ENCODE measurements around the gene CRYBG1. TPM values are rescaled to one million over a fixed set of nuclear protein-coding genes. Genes with fewer than 3 reads are reported as not detected.
A peak's percentile ranks its signal among the peaks of the same experiment; 100 is the strongest.

CRYBG1 gene
- total RNA-seq, 2 experiments from 2014 or later, result 34.9 to 36.8 TPM

DNA sequence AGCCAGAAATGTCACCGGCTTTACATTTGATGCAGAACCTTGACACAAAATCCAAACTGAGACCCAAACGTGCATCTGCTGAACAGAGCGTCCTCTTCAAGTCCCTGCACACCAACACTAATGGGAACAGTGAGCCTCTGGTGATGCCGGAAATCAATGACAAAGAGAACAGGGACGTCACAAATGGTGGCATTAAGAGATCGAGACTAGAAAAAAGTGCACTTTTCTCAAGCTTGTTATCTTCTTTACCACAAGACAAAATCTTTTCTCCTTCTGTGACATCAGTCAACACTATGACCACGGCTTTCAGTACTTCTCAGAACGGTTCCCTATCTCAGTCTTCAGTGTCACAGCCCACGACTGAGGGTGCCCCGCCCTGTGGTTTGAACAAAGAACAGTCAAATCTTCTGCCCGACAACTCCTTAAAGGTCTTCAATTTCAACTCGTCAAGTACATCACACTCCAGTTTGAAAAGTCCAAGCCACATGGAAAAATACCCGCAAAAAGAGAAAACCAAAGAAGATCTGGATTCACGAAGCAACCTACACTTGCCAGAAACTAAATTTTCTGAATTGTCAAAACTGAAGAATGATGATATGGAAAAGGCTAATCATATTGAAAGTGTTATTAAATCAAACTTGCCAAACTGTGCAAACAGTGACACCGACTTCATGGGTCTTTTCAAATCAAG is 160.3 kb downstream of the CRYBG1 start:
- Mint-ChIP-seq H3K27me3 (ENCODE audit: low read depth) (no peaks in the 10 kb centered on the region), H3K36me3 (ENCODE audit: low read depth) (peaks cover 40% of the 10 kb centered on the region), H3K27ac (peak overlapping the region; percentile 99), H3K4me3 (peak overlapping the region; percentile 97), H3K4me1 (ENCODE audit: low read depth) (peaks cover 68% of the 10 kb centered on the region), H3K9me3 (ENCODE audit: insufficient read depth) (no peaks in the 10 kb centered on the region)
- POLR2A ChIA-PET, result interaction anchor here (0.9 to 7.5 kb wide), 8 partner anchors 9 to 422 kb away, joined by 3 to 146 read pairs (median 4); partner anchors contain the start of gene ATG5
- peak; percentile 66 for ATAC-seq
- peak; percentile 90 for DNase-seq
- CTCF ChIA-PET, result interaction anchor here (1.5 to 7.7 kb wide), 4 partner anchors 10 to 76 kb away, joined by 3 to 156 read pairs (median 12); no protein-coding TSS in a partner anchor

DNA sequence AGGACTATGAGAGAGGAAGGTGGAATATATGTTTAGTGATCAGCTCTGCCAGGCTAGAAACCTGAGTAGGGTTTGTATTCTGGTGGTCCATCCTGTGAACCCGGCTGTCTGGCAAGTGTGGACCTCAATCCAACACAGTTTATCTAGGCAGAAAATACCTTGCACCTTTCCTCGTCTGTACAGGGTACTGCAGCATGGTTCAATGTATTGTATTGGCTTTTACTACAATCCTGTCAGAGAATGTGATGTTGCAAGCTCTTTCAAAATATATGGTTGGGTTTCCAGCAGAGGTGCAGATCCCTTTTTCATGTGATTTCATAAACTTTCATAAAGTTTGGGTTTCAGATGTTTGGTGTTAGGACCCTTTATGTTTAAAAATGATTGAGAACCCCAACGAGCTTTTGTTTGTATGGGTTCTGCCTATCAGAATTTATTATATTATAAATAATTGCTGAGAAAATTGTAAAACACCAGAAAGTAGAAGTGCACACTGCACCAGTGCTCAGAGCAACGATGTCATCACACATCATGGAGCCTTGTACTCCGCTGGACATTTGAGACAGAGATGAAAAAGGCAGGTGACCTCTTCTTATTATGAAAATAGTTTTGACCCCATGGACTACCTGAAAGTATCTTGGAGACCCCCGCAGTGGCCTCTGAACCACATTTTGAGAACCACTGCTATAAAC is 162.2 kb downstream of the CRYBG1 start:
- peaks cover 44% of the 10 kb centered on the region for H3K36me3 Mint-ChIP-seq (ENCODE audit: low read depth)

GRCh38 chr6:106525107-106525881 is 164.8 kb downstream of the CRYBG1 start:
- no peaks in the 10 kb centered on the region for H3K9me3 Mint-ChIP-seq (ENCODE audit: insufficient read depth)
- H3K4me3 Mint-ChIP-seq, result peak overlapping the region; percentile 97
- ChIA-PET CTCF (interaction anchor here (1.0 to 7.7 kb wide), 6 partner anchors 9 to 472 kb away, joined by 3 to 156 read pairs (median 6); no protein-coding TSS in a partner anchor), POLR2A (interaction anchor here (1.9 to 7.5 kb wide), 2 partner anchors 9 to 14 kb away, joined by 6 to 146 read pairs; no protein-coding TSS in a partner anchor)
- peaks cover 65% of the 10 kb centered on the region for H3K36me3 Mint-ChIP-seq (ENCODE audit: low read depth)
- ATAC-seq, result peak; percentile 50
- peak overlapping the region; percentile 89 for H3K27ac Mint-ChIP-seq
- H3K4me1 Mint-ChIP-seq (ENCODE audit: low read depth), result peaks cover 59% of the 10 kb centered on the region
- peak; percentile 44 for DNase-seq
- no peaks in the 10 kb centered on the region for H3K27me3 Mint-ChIP-seq (ENCODE audit: low read depth)

More for the DNA sequence above, 162.2 kb downstream of the CRYBG1 start:
- no peak for ATAC-seq
- H3K9me3 Mint-ChIP-seq (ENCODE audit: insufficient read depth), result no peaks in the 10 kb centered on the region
- H3K27ac Mint-ChIP-seq, result peak overlapping the region; percentile 99
- ChIA-PET POLR2A (interaction anchor here (2.2 to 7.5 kb wide), 2 partner anchors 7 to 11 kb away, joined by 5 to 146 read pairs; no protein-coding TSS in a partner anchor), CTCF (interaction anchor here (1.0 to 7.7 kb wide), 6 partner anchors 9 to 78 kb away, joined by 3 to 156 read pairs (median 10); no protein-coding TSS in a partner anchor)
- H3K4me1 Mint-ChIP-seq (ENCODE audit: low read depth), result peaks cover 62% of the 10 kb centered on the region
- H3K27me3 Mint-ChIP-seq (ENCODE audit: low read depth), result no peaks in the 10 kb centered on the region
- H3K4me3 Mint-ChIP-seq, result peak overlapping the region; percentile 97
- DNase-seq, result no peak

- Mint-ChIP-seq H3K27me3 (ENCODE audit: low read depth) (no peaks in the 10 kb centered on the region), H3K9me3 (ENCODE audit: insufficient read depth) (no peaks in the 10 kb centered on the region), H3K27ac (peak overlapping the region; percentile 89), H3K36me3 (ENCODE audit: low read depth) (peaks cover 67% of the 10 kb centered on the region), H3K4me1 (ENCODE audit: low read depth) (peaks cover 58% of the 10 kb centered on the region), H3K4me3 (peak overlapping the region; percentile 97)
- CTCF ChIA-PET, result interaction anchor here (0.5 to 7.7 kb wide), 7 partner anchors 8 to 471 kb away, joined by 3 to 156 read pairs (median 5); no protein-coding TSS in a partner anchor
- no peak for ATAC-seq
- POLR2A ChIA-PET, result interaction anchor here (1.9 to 7.5 kb wide), 2 partner anchors 8 to 14 kb away, joined by 6 to 146 read pairs; no protein-coding TSS in a partner anchor
- DNase-seq, result no peak
Measured at GRCh38 chr6:106525882-106526275, 165.4 kb downstream of the CRYBG1 start.

DNA sequence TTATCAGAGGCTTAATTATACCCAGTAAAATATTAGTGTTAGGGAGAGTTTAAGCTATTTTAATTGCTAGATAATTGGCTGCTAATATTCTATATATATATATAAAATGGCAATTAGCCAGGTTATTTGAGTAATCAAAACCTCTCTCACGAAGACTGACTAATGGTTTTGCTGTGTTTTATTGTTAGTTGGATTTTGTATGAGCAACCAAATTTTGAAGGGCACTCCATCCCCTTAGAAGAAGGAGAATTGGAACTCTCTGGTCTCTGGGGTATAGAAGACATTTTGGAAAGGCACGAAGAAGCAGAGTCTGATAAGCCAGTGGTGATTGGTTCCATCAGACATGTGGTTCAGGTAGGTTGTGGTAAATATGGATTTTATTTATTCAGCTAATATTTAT is 166.6 kb downstream of the CRYBG1 start:
- ATAC-seq (no peak), DNase-seq (no peak)
- H3K27ac Mint-ChIP-seq, result no peak overlapping the region
- H3K36me3 Mint-ChIP-seq (ENCODE audit: low read depth), result peaks cover 67% of the 10 kb centered on the region
- no peak overlapping the region for H3K4me3 Mint-ChIP-seq
- POLR2A ChIA-PET, result no interaction called here
- no peaks in the 10 kb centered on the region for H3K27me3 Mint-ChIP-seq (ENCODE audit: low read depth)
- CTCF ChIA-PET, result interaction anchor here (1.0 kb wide), 2 partner anchors 15 to 16 kb away, joined by 3 to 7 read pairs; no protein-coding TSS in a partner anchor
- H3K4me1 Mint-ChIP-seq (ENCODE audit: low read depth), result peaks cover 57% of the 10 kb centered on the region
- no peaks in the 10 kb centered on the region for H3K9me3 Mint-ChIP-seq (ENCODE audit: insufficient read depth)

- CTCF ChIA-PET, result interaction anchor here (1.0 kb wide), 2 partner anchors 15 to 17 kb away, joined by 3 to 7 read pairs; no protein-coding TSS in a partner anchor
- ATAC-seq, result no peak
- Mint-ChIP-seq H3K27ac (no peak overlapping the region), H3K27me3 (ENCODE audit: low read depth) (no peaks in the 10 kb centered on the region), H3K36me3 (ENCODE audit: low read depth) (peaks cover 68% of the 10 kb centered on the region), H3K9me3 (ENCODE audit: insufficient read depth) (no peaks in the 10 kb centered on the region), H3K4me3 (no peak overlapping the region), H3K4me1 (ENCODE audit: low read depth) (peaks cover 52% of the 10 kb centered on the region)
- DNase-seq, result no peak
- POLR2A ChIA-PET, result no interaction called here
Measured at GRCh38 chr6:106527979-106528378, 167.5 kb downstream of the CRYBG1 start.

GRCh38 chr6:106528521-106528920 is 168.0 kb downstream of the CRYBG1 start:
- Mint-ChIP-seq H3K9me3 (ENCODE audit: insufficient read depth) (no peaks in the 10 kb centered on the region), H3K27ac (no peak overlapping the region), H3K4me3 (no peak overlapping the region), H3K27me3 (ENCODE audit: low read depth) (no peaks in the 10 kb centered on the region), H3K36me3 (ENCODE audit: low read depth) (peaks cover 70% of the 10 kb centered on the region), H3K4me1 (ENCODE audit: low read depth) (peaks cover 54% of the 10 kb centered on the region)
- CTCF ChIA-PET, result no interaction called here
- ATAC-seq (no peak), DNase-seq (no peak)
- POLR2A ChIA-PET, result no interaction called here

- no peaks in the 10 kb centered on the region for H3K27me3 Mint-ChIP-seq (ENCODE audit: low read depth)
- DNase-seq, result no peak
- ATAC-seq, result no peak
- peaks cover 78% of the 10 kb centered on the region for H3K36me3 Mint-ChIP-seq (ENCODE audit: low read depth)
- ChIA-PET CTCF (interaction anchor here (0.7 to 3.5 kb wide), 3 partner anchors 17 to 84 kb away, joined by 3 to 19 read pairs (median 4); no protein-coding TSS in a partner anchor), POLR2A (interaction anchor here (1.4 kb wide), 1 partner anchor 8 kb away, joined by 5 read pairs; no protein-coding TSS in a partner anchor)
- H3K4me1 Mint-ChIP-seq (ENCODE audit: low read depth), result peaks cover 54% of the 10 kb centered on the region
- no peaks in the 10 kb centered on the region for H3K9me3 Mint-ChIP-seq (ENCODE audit: insufficient read depth)
- H3K27ac Mint-ChIP-seq, result no peak overlapping the region
- H3K4me3 Mint-ChIP-seq, result no peak overlapping the region
Measured at GRCh38 chr6:106529438-106529837, 168.9 kb downstream of the CRYBG1 start.

DNA sequence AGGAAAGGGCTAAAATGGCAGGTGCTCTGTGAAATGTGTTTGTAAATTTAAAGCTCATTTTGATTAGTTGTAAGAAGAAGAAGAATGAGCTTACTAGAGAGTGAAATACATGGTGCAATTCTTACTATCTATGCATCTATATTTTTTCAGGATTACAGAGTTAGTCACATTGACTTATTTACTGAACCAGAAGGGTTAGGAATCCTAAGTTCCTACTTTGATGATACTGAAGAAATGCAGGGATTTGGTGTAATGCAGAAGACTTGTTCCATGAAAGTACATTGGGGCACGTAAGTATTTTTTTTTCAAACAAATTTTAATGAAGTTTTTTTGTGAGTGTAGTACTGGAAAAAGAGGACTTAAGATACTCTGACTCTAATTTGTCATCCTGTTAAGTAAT is 169.5 kb downstream of the CRYBG1 start:
- no peaks in the 10 kb centered on the region for H3K27me3 Mint-ChIP-seq (ENCODE audit: low read depth)
- peaks cover 80% of the 10 kb centered on the region for H3K36me3 Mint-ChIP-seq (ENCODE audit: low read depth)
- DNase-seq (no peak), ATAC-seq (no peak)
- no peak overlapping the region for H3K27ac Mint-ChIP-seq
- H3K9me3 Mint-ChIP-seq (ENCODE audit: insufficient read depth), result no peaks in the 10 kb centered on the region
- ChIA-PET CTCF (interaction anchor here (0.6 to 3.5 kb wide), 4 partner anchors 16 to 84 kb away, joined by 3 to 19 read pairs (median 4); no protein-coding TSS in a partner anchor), POLR2A (interaction anchor here (1.4 kb wide), 1 partner anchor 9 kb away, joined by 5 read pairs; no protein-coding TSS in a partner anchor)
- no peak overlapping the region for H3K4me3 Mint-ChIP-seq
- H3K4me1 Mint-ChIP-seq (ENCODE audit: low read depth), result peaks cover 56% of the 10 kb centered on the region

- Mint-ChIP-seq H3K4me3 (no peak overlapping the region), H3K9me3 (ENCODE audit: insufficient read depth) (no peaks in the 10 kb centered on the region), H3K36me3 (ENCODE audit: low read depth) (peaks cover 80% of the 10 kb centered on the region), H3K27ac (no peak overlapping the region), H3K27me3 (ENCODE audit: low read depth) (no peaks in the 10 kb centered on the region), H3K4me1 (ENCODE audit: low read depth) (peaks cover 56% of the 10 kb centered on the region)
- DNase-seq (no peak), ATAC-seq (no peak)
- ChIA-PET CTCF (interaction anchor here (0.6 to 3.5 kb wide), 3 partner anchors 18 to 85 kb away, joined by 3 to 19 read pairs (median 4); no protein-coding TSS in a partner anchor), POLR2A (interaction anchor here (1.4 kb wide), 1 partner anchor 9 kb away, joined by 5 read pairs; no protein-coding TSS in a partner anchor)
Measured at GRCh38 chr6:106530502-106530901, 170.0 kb downstream of the CRYBG1 start.

- no peak for ATAC-seq
- POLR2A ChIA-PET, result interaction anchor here (1.9 to 2.6 kb wide), 4 partner anchors 8 to 22 kb away, joined by 6 to 25 read pairs (median 14); no protein-coding TSS in a partner anchor
Measured at GRCh38 chr6:106533054-106533453, 172.5 kb downstream of the CRYBG1 start.

More at GRCh38 chr6:106533054-106533453, 172.5 kb downstream of the CRYBG1 start:
- Mint-ChIP-seq H3K27ac (no peak overlapping the region), H3K36me3 (ENCODE audit: low read depth) (peaks cover 83% of the 10 kb centered on the region), H3K4me1 (ENCODE audit: low read depth) (peaks cover 59% of the 10 kb centered on the region), H3K9me3 (ENCODE audit: insufficient read depth) (no peaks in the 10 kb centered on the region), H3K27me3 (ENCODE audit: low read depth) (no peaks in the 10 kb centered on the region), H3K4me3 (no peak overlapping the region)
- CTCF ChIA-PET, result interaction anchor here (2.2 to 2.8 kb wide), 3 partner anchors 8 to 21 kb away, joined by 9 to 35 read pairs (median 13); no protein-coding TSS in a partner anchor
- DNase-seq, result no peak
